ES-I3 (cell line): Measurements from ENCODE around the gene NOS3.

Experiments
- H3K36me3 ChIP-seq: 2 replicates; pipeline ENCODE4 v1.6.1; 2013; ENCODE audit warnings: mild to moderate bottlenecking, low read length, control low read depth, moderate library complexity; ENCODE audit not compliant: insufficient read depth
- H3K4me1 ChIP-seq: 2 replicates; pipeline ENCODE4 v1.6.1; 2013; ENCODE audit warnings: mild to moderate bottlenecking, control low read depth, low read length; ENCODE audit not compliant: insufficient read depth
- H3K9ac ChIP-seq: 2 replicates; pipeline ENCODE4 v1.6.1; 2013; ENCODE audit warnings: low read depth, mild to moderate bottlenecking, low read length, moderate library complexity
- H3K9me3 ChIP-seq: 2 replicates; pipeline ENCODE4 v1.6.1; 2013; ENCODE audit warnings: mild to moderate bottlenecking, low read length, moderate library complexity; ENCODE audit not compliant: control insufficient read depth, insufficient read depth

Gene NOS3

GRCh38 chr7:151053751-151054150, 62.9 kb downstream of the NOS3 start:
- no peaks in the 10 kb centered on the region for H3K36me3 ChIP-seq

GRCh38 chr7:151056283-151056665, 65.5 kb downstream of the NOS3 start:
- peaks cover 6% of the 10 kb centered on the region; the same call in 1 of the 2 replicates for H3K4me1 ChIP-seq
- H3K9ac ChIP-seq: peak overlapping the region; percentile 74; the same call in 1 of the 2 replicates
- no peaks in the 10 kb centered on the region for H3K9me3 ChIP-seq

More at GRCh38 chr7:151053751-151054150, 62.9 kb downstream of the NOS3 start:
- Histone ChIP-seq H3K4me1 (peaks cover 6% of the 10 kb centered on the region; the same call in 1 of the 2 replicates), H3K9me3 (no peaks in the 10 kb centered on the region), H3K9ac (no peak overlapping the region)

DNA sequence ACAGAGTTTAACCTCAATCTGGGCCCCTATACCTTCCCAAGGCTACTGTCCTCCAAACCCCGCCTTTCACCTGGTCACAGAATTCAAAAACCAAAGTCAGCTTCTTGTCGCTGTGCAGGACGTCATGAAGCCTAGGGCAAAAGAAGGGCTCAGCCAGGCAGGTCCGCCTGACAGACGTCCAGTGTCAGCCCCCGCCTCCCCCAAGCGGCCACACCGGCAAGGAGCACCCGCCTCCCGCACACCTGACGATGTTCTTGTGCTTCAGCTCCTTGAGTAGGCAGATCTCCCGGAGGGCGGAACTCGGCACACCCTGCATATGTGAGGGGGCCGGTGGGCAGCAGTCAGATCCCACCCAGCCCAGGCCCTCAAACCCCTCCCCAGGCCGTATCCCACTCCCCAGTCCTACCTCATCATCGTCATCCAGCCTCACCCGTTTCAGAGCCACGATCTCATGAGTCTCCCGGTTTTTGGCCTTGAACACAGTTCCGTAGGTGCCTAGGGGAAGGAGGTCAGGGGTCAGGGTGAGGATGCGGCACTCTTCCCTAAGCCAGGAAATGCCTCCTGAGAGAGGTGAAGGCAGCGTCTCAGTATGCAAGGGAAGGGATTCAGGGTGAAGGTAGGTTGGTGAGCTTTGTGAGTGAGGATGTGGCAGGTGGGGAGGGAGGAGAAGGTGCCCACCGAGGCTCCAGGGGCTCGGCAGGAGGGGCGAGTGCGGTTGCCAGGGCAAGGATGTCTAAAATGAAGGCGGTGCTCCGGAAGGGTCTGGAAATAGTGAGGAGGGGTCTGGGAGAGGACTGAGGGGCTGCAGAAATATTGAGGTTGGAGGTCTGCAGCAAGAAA, 66.1 kb downstream of the NOS3 start:
- Histone ChIP-seq H3K9ac (peak overlapping the region; percentile 74; the same call in 1 of the 2 replicates), H3K4me1 (peaks cover 6% of the 10 kb centered on the region; the same call in 1 of the 2 replicates), H3K9me3 (no peaks in the 10 kb centered on the region), H3K36me3 (no peaks in the 10 kb centered on the region)

More at GRCh38 chr7:151056283-151056665, 65.5 kb downstream of the NOS3 start:
- no peaks in the 10 kb centered on the region for H3K36me3 ChIP-seq

- peak within 1 kb of the TSS; percentile 74 for H3K9ac ChIP-seq
- peaks cover 6% of the 10 kb centered on the region; the same call in 1 of the 2 replicates for H3K4me1 ChIP-seq
- H3K9me3 ChIP-seq: no peaks in the 10 kb centered on the region
- no peaks in the 10 kb centered on the region for H3K36me3 ChIP-seq
Measured at GRCh38 chr7:151057506-151057988, 66.7 kb downstream of the NOS3 start, which contains the start of gene CDK5. CDK5 (minus strand) TSS chr7:151057897; CDS start chr7:151057848, 49 bp downstream.

GRCh38 chr7:151057989-151058780, 67.4 kb downstream of the NOS3 start:
- H3K36me3 ChIP-seq: no peaks in the 10 kb centered on the region
- peak overlapping the region; percentile 74 for H3K9ac ChIP-seq
- no peaks in the 10 kb centered on the region for H3K9me3 ChIP-seq
- H3K4me1 ChIP-seq: peaks cover 6% of the 10 kb centered on the region; the same call in 1 of the 2 replicates

GRCh38 chr7:151058781-151059366, 68.1 kb downstream of the NOS3 start:
- no peaks in the 10 kb centered on the region for H3K9me3 ChIP-seq
- no peaks in the 10 kb centered on the region for H3K36me3 ChIP-seq
- peaks cover 6% of the 10 kb centered on the region; the same call in 1 of the 2 replicates for H3K4me1 ChIP-seq
- peak overlapping the region; percentile 72; the same call in 1 of the 2 replicates for H3K9ac ChIP-seq

DNA sequence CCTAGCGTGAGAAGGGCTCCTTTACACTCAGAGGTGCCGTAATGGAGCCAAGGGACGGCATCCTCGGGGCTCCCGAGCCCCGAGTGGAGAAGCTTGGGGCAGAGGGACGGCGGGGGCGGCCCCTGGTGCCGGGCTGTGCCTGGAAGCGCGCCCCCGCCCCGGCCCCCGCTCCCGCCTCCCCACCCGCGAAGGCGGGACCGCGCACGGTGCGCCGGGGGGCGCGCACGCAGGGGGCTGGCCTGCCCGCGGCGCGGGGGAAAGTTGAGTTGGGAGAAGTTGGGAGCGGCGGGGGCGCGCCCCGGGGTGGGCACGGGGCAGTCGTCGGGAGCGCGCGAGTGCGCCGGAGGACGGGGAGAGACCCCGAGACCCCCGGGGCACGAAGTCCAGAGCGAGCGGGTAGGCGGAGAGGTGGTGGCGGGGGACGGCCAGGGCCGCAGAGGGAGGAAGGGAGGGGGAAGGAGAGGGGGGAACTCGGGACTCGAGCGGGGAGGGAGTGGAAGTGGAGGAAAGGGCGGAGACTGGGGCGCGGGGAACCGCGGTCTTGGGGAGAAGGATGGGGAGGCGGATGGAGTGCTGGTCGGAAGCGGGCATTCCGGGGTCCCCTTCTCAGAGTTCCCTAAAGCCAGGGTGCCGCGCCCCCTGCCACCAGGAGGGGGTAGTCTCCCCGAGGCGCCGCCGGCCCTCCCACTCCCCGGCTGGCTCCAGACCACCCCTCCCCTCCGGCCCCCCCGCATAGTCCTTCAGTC, 68.7 kb downstream of the NOS3 start, which contains the start of gene SLC4A2:
SLC4A2 (plus strand) TSS at position 223 of the 746 bp plus-strand sequence. CDS start 2,399 bp downstream, outside the sequence.
- peak within 1 kb of the TSS; percentile 72 for H3K9ac ChIP-seq
- no peaks in the 10 kb centered on the region for H3K36me3 ChIP-seq
- peaks cover 6% of the 10 kb centered on the region; the same call in 1 of the 2 replicates for H3K4me1 ChIP-seq
- no peaks in the 10 kb centered on the region for H3K9me3 ChIP-seq

GRCh38 chr7:151060113-151060415, 69.2 kb downstream of the NOS3 start:
- peak overlapping the region; percentile 72 for H3K9ac ChIP-seq
- H3K9me3 ChIP-seq: no peaks in the 10 kb centered on the region
- H3K36me3 ChIP-seq: no peaks in the 10 kb centered on the region
- H3K4me1 ChIP-seq: peaks cover 6% of the 10 kb centered on the region; the same call in 1 of the 2 replicates

- Histone ChIP-seq H3K4me1 (peaks cover 6% of the 10 kb centered on the region; the same call in 1 of the 2 replicates), H3K36me3 (no peaks in the 10 kb centered on the region), H3K9me3 (no peaks in the 10 kb centered on the region), H3K9ac (peak overlapping the region; percentile 72)
Measured at GRCh38 chr7:151060416-151061212, 69.8 kb downstream of the NOS3 start.

- H3K36me3 ChIP-seq: no peaks in the 10 kb centered on the region
- H3K9me3 ChIP-seq: no peaks in the 10 kb centered on the region
- peak overlapping the region; percentile 72 for H3K9ac ChIP-seq
- peaks cover 2% of the 10 kb centered on the region; the same call in 1 of the 2 replicates for H3K4me1 ChIP-seq
Measured at GRCh38 chr7:151061213-151062110, 70.6 kb downstream of the NOS3 start.

- Histone ChIP-seq H3K9me3 (no peaks in the 10 kb centered on the region), H3K9ac (peak overlapping the region; percentile 72; the same call in 1 of the 2 replicates), H3K4me1 (no peaks in the 10 kb centered on the region), H3K36me3 (0 out of 2 replicates have a peak, but pooled peaks cover 2% of the 10 kb centered on the region)
Measured at GRCh38 chr7:151062111-151062398, 71.2 kb downstream of the NOS3 start.
